HepG2 (cell line): ENCODE measurements around the gene GGT1. TPM values are rescaled to one million over a fixed set of nuclear protein-coding genes. Genes with fewer than 3 reads are reported as not detected.

Source experiments
- BHLHE40 ChIP-seq: IDR thresholded peaks from 2 replicates; pipeline ENCODE4 v1.6.1; 2011; ENCODE audit warnings: low read length, improper control_type of control experiment
- GPN1 ChIP-seq: sonication (generic); formaldehyde crosslinking; IDR thresholded peaks from 2 replicates; pipeline ENCODE4 v1.5.1; 2020; ENCODE audit warnings: missing genetic modification reagents, borderline replicate concordance
- KLF16 ChIP-seq, 2 experiments: sonication (generic) in 1 of 2; formaldehyde crosslinking in 1 of 2; IDR thresholded peaks; 2 replicates each; pipeline versions ENCODE4 v1.6.1 to v1.8.0; 2016 to 2023; ENCODE audit warnings: missing genetic modification reagents in 2 of 2, missing compliant biosample characterization in 1 of 2
- MED8 ChIP-seq: sonication (generic); formaldehyde crosslinking; IDR thresholded peaks from 2 replicates; pipeline ENCODE4 v1.8.1; 2023; ENCODE audit warnings: mild to moderate bottlenecking, missing genetic modification reagents; ENCODE audit not compliant: insufficient replicate concordance
- MYC ChIP-seq: sonication (generic); formaldehyde crosslinking; IDR thresholded peaks from 2 replicates; pipeline ENCODE4 v1.9.0; 2021; ENCODE audit warnings: missing genetic modification reagents, borderline replicate concordance
- PCBP2 ChIP-seq: fragments of 200-400 bp; formaldehyde crosslinking; optimal IDR thresholded peaks from 2 replicates; pipeline ENCODE3; 2018; ENCODE audit warnings: low read length, low read depth; ENCODE audit not compliant: poor library complexity, severe bottlenecking
- RARA ChIP-seq: IDR thresholded peaks from 2 replicates; pipeline ENCODE4 v1.6.1; 2016; ENCODE audit warnings: missing genetic modification reagents, missing compliant biosample characterization
- RBM39 ChIP-seq: fragments of 200-400 bp; formaldehyde crosslinking; IDR thresholded peaks from one replicate; pipeline ENCODE4 v1.6.1; 2018; ENCODE audit warnings: antibody characterized with exemption, mild to moderate bottlenecking, low read depth, low read length; ENCODE audit not compliant: poor library complexity, severe bottlenecking
- RERE ChIP-seq: IDR thresholded peaks from 2 replicates; pipeline ENCODE4 v1.6.1; 2016; ENCODE audit warnings: low read depth, missing genetic modification reagents, missing compliant biosample characterization
- ZBTB20 ChIP-seq: sonication (generic); formaldehyde crosslinking; IDR thresholded peaks from 2 replicates; pipeline ENCODE4 v1.8.1; 2023; ENCODE audit warnings: missing genetic modification reagents, low read depth, mild to moderate bottlenecking, borderline replicate concordance
- ZFP36L2 ChIP-seq: sonication (generic); formaldehyde crosslinking; IDR thresholded peaks from 2 replicates; pipeline ENCODE4 v1.4.0; 2020; ENCODE audit warnings: missing genetic modification reagents
- ZFP90 ChIP-seq: sonication (generic); formaldehyde crosslinking; IDR thresholded peaks from 2 replicates; pipeline ENCODE4 v1.8.0; 2022; ENCODE audit warnings: missing genetic modification reagents, mild to moderate bottlenecking, inconsistent platforms, borderline replicate concordance
- ZNF343 ChIP-seq: sonication (generic); formaldehyde crosslinking; IDR thresholded peaks from 2 replicates; pipeline ENCODE4 v1.4.0; 2020; ENCODE audit warnings: mild to moderate bottlenecking, missing genetic modification reagents
- ZNF567 ChIP-seq: sonication (generic); formaldehyde crosslinking; IDR thresholded peaks from 2 replicates; pipeline ENCODE4 v1.8.1; 2023; ENCODE audit warnings: mild to moderate bottlenecking, missing genetic modification reagents, borderline replicate concordance
- ZNF709 ChIP-seq: sonication (generic); formaldehyde crosslinking; IDR thresholded peaks from 2 replicates; pipeline ENCODE4 v1.5.0; 2020; ENCODE audit warnings: mild to moderate bottlenecking, missing genetic modification reagents
- ZNF710 ChIP-seq: sonication (generic); formaldehyde crosslinking; IDR thresholded peaks from 2 replicates; pipeline ENCODE4 v1.5.0; 2020; ENCODE audit warnings: mild to moderate bottlenecking, missing genetic modification reagents, borderline replicate concordance
- polyA plus RNA-seq, 8 experiments: library from polyadenylated mRNA; depleted of rRNA in 3 of 8; stranded (reverse) in 7 of 8; unstranded in 1 of 8; fragments of >200 nt; fragmentation: Illumina TruSeq in 4 of 8; extraction: Trizol in 4 of 8; gene quantifications; 2 replicates each; pipeline versions ENCODE4 v1.2.1 to v1.2.3, GENCODE V29; 2011 to 2016; ENCODE audit warnings: low read depth in 4 of 8, missing spikeins in 1 of 8, mixed read lengths in 1 of 8; ENCODE audit not compliant: insufficient read depth in 1 of 8
- total RNA-seq, 5 experiments: library from RNA; depleted of rRNA; stranded (reverse); fragments of >200 nt; fragmentation: Illumina TruSeq; extraction: Trizol; gene quantifications; 2 replicates each; pipeline ENCODE4 v1.2.3, GENCODE V29; 2016; ENCODE audit warnings: low read depth in 1 of 5
- TF ChIP-seq, protein P1 (sequence below): sonication (generic); formaldehyde crosslinking; conservative IDR thresholded peaks from 2 replicates; pipeline ENCODE4 v1.5.0; 2020; ENCODE audit warnings: missing genetic modification reagents

The GGT1 gene
- total and polyA plus RNA-seq, 2 of the 13 experiments (the other 11 are each of a cell fraction or from before 2014, with no cell fraction given): 29.9 to 103 TPM

GRCh38 chr22:24578355-24579257, 24.4 kb upstream of the GGT1 start (continued):
- TF ChIP-seq ZNF710 (CRISPR knock-in tag) (peak; percentile 69; the same call in 1 of the 2 replicates), ZFP36L2 (no peak), RBM39 (no peak), KLF16 (CRISPR knock-in tag; IDR thresholded peaks at IDR 0.05) (peak in 1 of 2 experiments; percentile 90; a peak in 2 of 4 replicates), MED8 (peak; percentile 57), BHLHE40 (no peak), PCBP2 (no peak), ZBTB20 (CRISPR knock-in tag) (peak; percentile 38; the same call in 1 of the 2 replicates), ZNF567 (CRISPR knock-in tag) (no peak), MYC (no peak), ZNF343 (no peak), ZFP90 (no peak), ZNF709 (CRISPR knock-in tag) (no peak), RARA (CRISPR knock-in tag) (peak; percentile 94), RERE (CRISPR knock-in tag) (peak; percentile 84), GPN1 (no peak)
- TF ChIP-seq, protein P1, sequence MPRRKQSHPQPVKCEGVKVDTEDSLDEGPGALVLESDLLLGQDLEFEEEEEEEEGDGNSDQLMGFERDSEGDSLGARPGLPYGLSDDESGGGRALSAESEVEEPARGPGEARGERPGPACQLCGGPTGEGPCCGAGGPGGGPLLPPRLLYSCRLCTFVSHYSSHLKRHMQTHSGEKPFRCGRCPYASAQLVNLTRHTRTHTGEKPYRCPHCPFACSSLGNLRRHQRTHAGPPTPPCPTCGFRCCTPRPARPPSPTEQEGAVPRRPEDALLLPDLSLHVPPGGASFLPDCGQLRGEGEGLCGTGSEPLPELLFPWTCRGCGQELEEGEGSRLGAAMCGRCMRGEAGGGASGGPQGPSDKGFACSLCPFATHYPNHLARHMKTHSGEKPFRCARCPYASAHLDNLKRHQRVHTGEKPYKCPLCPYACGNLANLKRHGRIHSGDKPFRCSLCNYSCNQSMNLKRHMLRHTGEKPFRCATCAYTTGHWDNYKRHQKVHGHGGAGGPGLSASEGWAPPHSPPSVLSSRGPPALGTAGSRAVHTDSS: no peak
